Uterus (tissue), 4 donors: ENCODE measurements around the gene ARMC5. TPM values are rescaled to one million over a fixed set of nuclear protein-coding genes. Genes with fewer than 3 reads are reported as not detected.
"Not testable (repeated sequence)": the region's sequence is repeated elsewhere in the genome, so short reads cannot be mapped to it uniquely, and the experiment has no call there.

Experiments
- DNase-seq, 2 donors: peaks; one replicate each; pipeline ENCODE4 v3.0.0-alpha.2; 2019 to 2020
- H3K27ac ChIP-seq, 2 donors: fragments of 200-600 bp; sonication (generic); 1 replicate in 1 of 2; 2 replicates in 1 of 2; pipeline ENCODE4 v1.5.1; 2016 to 2018
- H3K27me3 ChIP-seq, 2 donors: fragments of 200-600 bp; sonication (generic); one replicate each; pipeline ENCODE4 v1.5.1; 2018 to 2019; ENCODE audit warnings: control low read depth in 1 of 2
- H3K36me3 ChIP-seq, 2 donors: fragments of 200-600 bp; sonication (generic); one replicate each; pipeline ENCODE4 v1.5.1; 2019; ENCODE audit warnings: control low read depth in 1 of 2
- H3K4me1 ChIP-seq, 2 donors: fragments of 200-600 bp; sonication (generic); one replicate each; pipeline ENCODE4 v1.5.1; 2018 to 2019; ENCODE audit warnings: control low read depth in 1 of 2
- H3K4me3 ChIP-seq, 2 donors: fragments of 200-600 bp; sonication (generic); 1 replicate in 1 of 2; 2 replicates in 1 of 2; pipeline ENCODE4 v1.5.1; 2018 to 2019; ENCODE audit warnings: mild to moderate bottlenecking in 1 of 2
- H3K9me3 ChIP-seq, 2 donors: fragments of 200-600 bp; sonication (generic); one replicate each; pipeline ENCODE4 v1.5.1; 2019; ENCODE audit warnings: control low read depth in 1 of 2
- POLR2A ChIP-seq, 2 donors: fragments of 450-650 bp; IDR thresholded peaks; one replicate each; pipeline ENCODE4 v1.6.1; 2016; ENCODE audit warnings: antibody characterized with exemption in 2 of 2, mild to moderate bottlenecking in 1 of 2, moderate library complexity in 1 of 2
- intact Hi-C: fragments of 100-400 bp; cut with DNase I; formaldehyde crosslinking; loops from one replicate; pipeline ENCODE4 v1.15.1; 2023; ENCODE audit warnings: low total_unique reads
- total RNA-seq, 4 donors: library from RNA; depleted of rRNA in 3 of 4; stranded (reverse); fragments of >200 nt in 3 of 4; gene quantifications; one replicate each; pipeline versions ENCODE4 v1.1.0 to v1.2.4, GENCODE V29; 2014 to 2023
- TF ChIP-seq, protein P1 (sequence below), 4 experiments: fragments of 200-600 bp in 2 of 4; fragments of 450-650 bp in 2 of 4; sonication (generic) in 2 of 4; IDR thresholded peaks; one replicate each; pipeline ENCODE4 v1.5.1; 2016 to 2019; ENCODE audit warnings: antibody characterized with exemption in 4 of 4, mild to moderate bottlenecking in 2 of 4, moderate library complexity in 1 of 4
- donor health status: DM: yes; HTN: yes; CAD: no.

Gene ARMC5
- total RNA-seq, 4 donors from 2014 or later = 2.1 to 12.7 (median 8.0) TPM

DNA sequence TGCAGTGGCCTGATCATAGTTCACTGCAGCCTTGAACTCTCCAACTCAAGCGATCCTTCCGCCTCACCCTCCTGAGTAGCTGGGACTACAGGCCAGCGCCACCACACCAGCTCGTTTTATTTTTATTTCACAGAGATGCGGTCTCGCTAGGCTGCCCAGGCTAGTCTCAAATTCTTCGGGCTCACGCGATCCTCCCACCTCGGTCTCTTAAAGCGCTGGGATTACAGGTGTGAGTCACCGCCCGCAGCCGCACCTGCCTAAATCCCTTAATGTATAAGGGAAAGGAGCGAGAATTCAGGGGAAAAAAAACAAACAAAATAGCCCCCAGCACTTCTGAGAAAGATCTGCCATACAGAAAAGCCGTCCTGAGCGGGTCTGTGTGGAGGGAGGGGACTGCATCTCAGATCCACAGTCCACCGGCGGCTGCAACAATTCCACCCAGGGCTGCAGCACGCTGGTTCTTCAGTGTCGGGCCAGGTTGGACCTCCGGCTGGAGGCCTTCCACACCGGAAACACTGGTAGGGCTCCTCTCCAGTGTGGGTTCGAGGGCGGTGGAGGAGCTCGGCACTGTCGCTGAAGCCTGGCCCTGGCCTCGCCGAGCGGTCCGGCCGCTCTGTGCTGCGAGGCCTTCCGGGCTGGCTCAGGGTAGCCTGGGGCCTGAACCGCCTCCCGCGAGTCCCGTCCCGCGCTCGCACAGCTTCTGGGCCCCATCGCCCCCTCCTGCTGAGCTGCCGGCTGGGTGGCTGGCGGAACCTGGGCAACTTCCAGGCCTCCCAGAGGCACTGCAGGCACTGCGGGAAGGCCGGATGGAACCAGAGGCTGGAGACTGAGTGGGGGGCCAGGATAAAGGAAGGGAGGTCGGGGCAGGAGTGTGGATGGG, 23.7 kb upstream of the ARMC5 start:
- TF ChIP-seq, protein P1, sequence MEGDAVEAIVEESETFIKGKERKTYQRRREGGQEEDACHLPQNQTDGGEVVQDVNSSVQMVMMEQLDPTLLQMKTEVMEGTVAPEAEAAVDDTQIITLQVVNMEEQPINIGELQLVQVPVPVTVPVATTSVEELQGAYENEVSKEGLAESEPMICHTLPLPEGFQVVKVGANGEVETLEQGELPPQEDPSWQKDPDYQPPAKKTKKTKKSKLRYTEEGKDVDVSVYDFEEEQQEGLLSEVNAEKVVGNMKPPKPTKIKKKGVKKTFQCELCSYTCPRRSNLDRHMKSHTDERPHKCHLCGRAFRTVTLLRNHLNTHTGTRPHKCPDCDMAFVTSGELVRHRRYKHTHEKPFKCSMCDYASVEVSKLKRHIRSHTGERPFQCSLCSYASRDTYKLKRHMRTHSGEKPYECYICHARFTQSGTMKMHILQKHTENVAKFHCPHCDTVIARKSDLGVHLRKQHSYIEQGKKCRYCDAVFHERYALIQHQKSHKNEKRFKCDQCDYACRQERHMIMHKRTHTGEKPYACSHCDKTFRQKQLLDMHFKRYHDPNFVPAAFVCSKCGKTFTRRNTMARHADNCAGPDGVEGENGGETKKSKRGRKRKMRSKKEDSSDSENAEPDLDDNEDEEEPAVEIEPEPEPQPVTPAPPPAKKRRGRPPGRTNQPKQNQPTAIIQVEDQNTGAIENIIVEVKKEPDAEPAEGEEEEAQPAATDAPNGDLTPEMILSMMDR (IDR thresholded peaks at IDR 0.05) = no peak
- TF ChIP-seq POLR2A (IDR thresholded peaks at IDR 0.05) = no peak
- Histone ChIP-seq H3K27me3 (no peaks in the 10 kb centered on the region), H3K4me1 (no peaks in the 10 kb centered on the region), H3K9me3 (no peaks in the 10 kb centered on the region), H3K4me3 (no peak overlapping the region), H3K27ac (no peak overlapping the region), H3K36me3 (no peaks in the 10 kb centered on the region)
- intact Hi-C loops = no loop called here
- no peak for DNase-seq

DNA sequence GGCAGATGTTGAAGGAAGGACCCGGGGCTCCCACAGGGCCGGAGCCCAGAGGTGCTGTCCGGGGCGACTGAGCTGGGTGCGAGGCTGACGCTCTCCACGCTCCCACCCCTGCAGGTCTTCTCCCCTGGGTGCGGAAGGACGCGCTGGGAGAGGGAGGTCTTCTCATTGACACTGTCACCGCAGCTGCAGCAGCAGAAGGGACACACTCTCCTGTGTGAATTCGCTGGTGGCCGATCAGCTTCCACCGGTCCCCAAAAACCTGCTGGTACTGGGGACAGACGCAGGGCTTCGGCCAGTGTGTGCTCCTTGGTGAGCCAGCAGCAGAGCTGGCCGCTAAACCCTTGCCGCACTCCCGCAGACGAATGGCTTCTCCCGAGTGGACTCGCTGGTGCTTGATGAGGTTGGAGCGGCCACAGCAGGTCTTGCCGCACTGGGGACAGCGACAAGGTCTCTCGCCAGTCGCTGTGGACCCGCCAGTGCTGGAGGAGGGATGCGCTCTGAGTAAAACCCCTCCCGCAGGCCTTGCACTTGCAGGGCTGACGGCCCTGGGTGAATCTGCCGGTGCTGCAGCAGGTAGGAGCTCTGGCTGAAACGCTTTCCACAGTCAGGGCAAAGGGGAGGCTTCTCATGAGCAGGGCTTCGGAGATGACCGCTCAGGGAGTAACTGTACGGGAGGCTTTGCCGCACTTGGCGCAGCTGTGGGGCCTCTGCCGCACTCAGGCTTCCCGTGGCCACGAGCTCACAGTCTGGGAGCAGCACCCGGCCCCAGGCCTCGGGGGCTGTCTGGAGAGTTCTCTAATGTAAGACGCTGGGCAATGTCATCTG, 22.9 kb upstream of the ARMC5 start:
- TF ChIP-seq POLR2A (IDR thresholded peaks at IDR 0.05) = no peak
- TF ChIP-seq, protein P1 (IDR thresholded peaks at IDR 0.05) = no peak
- no peak for DNase-seq
- no peaks in the 10 kb centered on the region for H3K36me3 ChIP-seq
- H3K27ac ChIP-seq = no peak overlapping the region
- no peak overlapping the region for H3K4me3 ChIP-seq
- H3K4me1 ChIP-seq = no peaks in the 10 kb centered on the region
- no peaks in the 10 kb centered on the region for H3K9me3 ChIP-seq
- no peaks in the 10 kb centered on the region for H3K27me3 ChIP-seq
- intact Hi-C loops = no loop called here

GRCh38 chr16:31438414-31438813, 20.9 kb upstream of the ARMC5 start:
- DNase-seq = no peak
- TF ChIP-seq, protein P1 (IDR thresholded peaks at IDR 0.05) = no peak
- TF ChIP-seq POLR2A (IDR thresholded peaks at IDR 0.05) = no peak
- H3K36me3 ChIP-seq = no peaks in the 10 kb centered on the region
- no peaks in the 10 kb centered on the region for H3K27me3 ChIP-seq
- H3K4me1 ChIP-seq = no peaks in the 10 kb centered on the region
- intact Hi-C loops = no loop called here
- no peak overlapping the region for H3K4me3 ChIP-seq
- H3K9me3 ChIP-seq = no peaks in the 10 kb centered on the region
- H3K27ac ChIP-seq = no peak overlapping the region

- H3K27me3 ChIP-seq, H3K27ac ChIP-seq, H3K9me3 ChIP-seq, H3K36me3 ChIP-seq, H3K4me1 ChIP-seq, DNase-seq, intact Hi-C loops, H3K4me3 ChIP-seq: not testable (repeated sequence)
These were observed 20.3 kb upstream of the ARMC5 start for GRCh38 chr16:31439023-31439422.

DNA sequence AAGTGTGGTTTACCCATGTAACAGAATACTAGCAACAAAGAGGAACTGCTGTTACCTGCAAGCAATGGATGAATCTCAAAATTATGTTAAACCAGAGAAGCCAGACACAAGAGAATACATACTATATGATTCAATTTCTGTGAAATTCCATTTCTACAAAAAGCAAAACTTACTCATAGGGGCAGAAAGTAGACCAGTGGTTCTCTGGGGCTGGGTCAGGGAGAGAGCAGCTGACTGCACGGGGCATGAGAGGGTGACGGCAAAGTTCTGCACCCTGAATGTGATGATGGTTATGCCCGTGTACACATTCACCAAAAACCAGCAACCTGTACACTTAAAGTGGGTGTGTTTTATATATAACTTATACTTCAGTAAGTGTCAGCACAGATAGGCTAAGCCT, 19.8 kb upstream of the ARMC5 start:
- Histone ChIP-seq H3K9me3 (no peaks in the 10 kb centered on the region), H3K36me3 (no peaks in the 10 kb centered on the region), H3K4me3 (no peak overlapping the region), H3K27me3 (no peaks in the 10 kb centered on the region), H3K4me1 (no peaks in the 10 kb centered on the region), H3K27ac (no peak overlapping the region)
- intact Hi-C loops = no loop called here
- no peak for DNase-seq
- TF ChIP-seq, protein P1 (IDR thresholded peaks at IDR 0.05) = no peak
- TF ChIP-seq POLR2A (IDR thresholded peaks at IDR 0.05) = no peak
